ENCODE results near the gene HEATR5A.

DNA sequence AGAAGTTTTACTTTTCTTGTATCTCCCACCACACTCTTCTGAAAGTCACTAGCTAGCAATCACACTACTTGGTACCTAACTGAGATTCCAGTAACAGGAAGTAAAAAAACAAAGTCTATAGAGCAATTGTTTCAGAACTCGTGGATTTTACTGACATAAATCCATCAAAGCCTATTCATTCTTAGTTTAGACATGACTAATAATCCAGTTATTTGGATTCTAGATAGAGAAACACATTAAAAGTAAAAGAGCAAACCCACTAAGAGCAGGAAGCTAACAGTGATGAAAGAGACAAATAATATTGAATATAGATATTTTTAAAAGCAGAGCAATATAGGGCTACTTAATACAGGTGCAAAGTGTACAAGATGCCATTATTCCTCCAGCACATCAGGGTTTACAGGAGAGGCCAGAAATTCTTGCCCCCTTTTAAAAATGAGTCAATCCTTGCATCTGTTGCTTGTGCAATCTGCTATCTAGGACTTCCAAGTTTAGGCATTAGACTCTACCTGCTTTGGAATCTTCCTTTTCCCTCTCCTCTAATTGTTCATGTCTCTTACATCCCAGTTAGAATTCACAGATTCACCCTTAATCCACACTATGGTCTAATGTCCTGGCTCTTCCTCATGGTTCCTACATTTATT lies 6.0 kb downstream of the HEATR5A start:
- TF ChIP-seq POLR2AphosphoS5 (IDR thresholded peaks at IDR 0.05; ENCODE audit: low read depth) (no peak), REST (IDR thresholded peaks at IDR 0.05; ENCODE audit: unreplicated experiment) (no peak), CREB1 (CRISPR knock-in tag; IDR thresholded peaks at IDR 0.05; ENCODE audit: low read depth) (no peak)
- TF ChIP-seq, protein P1, sequence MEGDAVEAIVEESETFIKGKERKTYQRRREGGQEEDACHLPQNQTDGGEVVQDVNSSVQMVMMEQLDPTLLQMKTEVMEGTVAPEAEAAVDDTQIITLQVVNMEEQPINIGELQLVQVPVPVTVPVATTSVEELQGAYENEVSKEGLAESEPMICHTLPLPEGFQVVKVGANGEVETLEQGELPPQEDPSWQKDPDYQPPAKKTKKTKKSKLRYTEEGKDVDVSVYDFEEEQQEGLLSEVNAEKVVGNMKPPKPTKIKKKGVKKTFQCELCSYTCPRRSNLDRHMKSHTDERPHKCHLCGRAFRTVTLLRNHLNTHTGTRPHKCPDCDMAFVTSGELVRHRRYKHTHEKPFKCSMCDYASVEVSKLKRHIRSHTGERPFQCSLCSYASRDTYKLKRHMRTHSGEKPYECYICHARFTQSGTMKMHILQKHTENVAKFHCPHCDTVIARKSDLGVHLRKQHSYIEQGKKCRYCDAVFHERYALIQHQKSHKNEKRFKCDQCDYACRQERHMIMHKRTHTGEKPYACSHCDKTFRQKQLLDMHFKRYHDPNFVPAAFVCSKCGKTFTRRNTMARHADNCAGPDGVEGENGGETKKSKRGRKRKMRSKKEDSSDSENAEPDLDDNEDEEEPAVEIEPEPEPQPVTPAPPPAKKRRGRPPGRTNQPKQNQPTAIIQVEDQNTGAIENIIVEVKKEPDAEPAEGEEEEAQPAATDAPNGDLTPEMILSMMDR (conservative IDR thresholded peaks at IDR 0.05; ENCODE audit: low read depth in 2 of 2), result no peak

Data from GM23338 (cell line).